ENCODE results near the gene ADORA2B.
"Not testable (repeated sequence)": the region's sequence is repeated elsewhere in the genome, so short reads cannot be mapped to it uniquely, and the experiment has no call there.

ADORA2B gene

DNA sequence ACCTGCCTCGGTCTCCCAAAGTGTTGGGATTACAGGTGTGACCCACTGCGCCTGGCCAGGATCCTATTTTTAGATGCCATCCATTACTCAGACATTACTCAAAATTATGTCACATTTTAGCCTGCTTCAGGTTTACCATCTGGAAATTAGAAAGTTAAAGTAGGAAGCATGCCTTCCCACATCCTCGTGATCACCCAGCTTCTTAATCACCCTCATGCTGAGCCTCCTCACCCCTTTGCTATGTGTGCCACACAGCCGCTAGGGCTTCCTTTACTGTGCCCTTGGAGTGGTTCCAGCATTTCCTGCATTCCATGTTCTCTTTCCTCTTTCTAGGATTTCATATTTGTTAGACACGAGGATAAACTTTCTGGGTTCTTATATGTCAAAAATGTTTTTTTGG is 9.3 kb downstream of the ADORA2B start:
- no peak for DNase-seq (ENCODE audit: low read depth in 2 of 2)

- DNase-seq (ENCODE audit: low read depth in 2 of 2), result no peak
These were observed 11.0 kb downstream of the ADORA2B start for GRCh38 chr17:15955793-15956541.

DNA sequence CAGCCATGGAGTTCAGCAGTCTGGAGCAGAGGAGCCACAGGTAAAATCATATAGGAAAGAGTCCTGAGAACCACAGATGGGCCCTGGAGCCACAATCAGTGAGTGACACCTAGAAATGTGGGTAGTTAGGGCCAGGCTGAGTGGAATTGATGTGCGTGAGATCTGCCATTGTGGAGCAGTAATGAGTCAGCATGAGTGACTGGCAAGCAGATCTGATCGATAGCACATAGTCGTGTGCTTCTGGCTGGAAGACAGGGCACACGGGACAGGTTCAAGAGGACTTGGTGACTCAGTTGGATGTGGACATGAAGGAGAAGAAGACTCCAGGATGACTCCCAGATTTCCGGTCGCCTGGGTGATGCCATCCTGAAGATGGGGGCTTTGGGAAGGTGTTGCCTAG is 12.3 kb downstream of the ADORA2B start:
- DNase-seq (ENCODE audit: low read depth in 2 of 2), result no peak

GRCh38 chr17:15957608-15958307 is 12.8 kb downstream of the ADORA2B start:
- no peak for DNase-seq (ENCODE audit: low read depth in 2 of 2)

GRCh38 chr17:15958484-15958854 is 13.5 kb downstream of the ADORA2B start:
- DNase-seq (ENCODE audit: low read depth in 2 of 2), result no peak

DNA sequence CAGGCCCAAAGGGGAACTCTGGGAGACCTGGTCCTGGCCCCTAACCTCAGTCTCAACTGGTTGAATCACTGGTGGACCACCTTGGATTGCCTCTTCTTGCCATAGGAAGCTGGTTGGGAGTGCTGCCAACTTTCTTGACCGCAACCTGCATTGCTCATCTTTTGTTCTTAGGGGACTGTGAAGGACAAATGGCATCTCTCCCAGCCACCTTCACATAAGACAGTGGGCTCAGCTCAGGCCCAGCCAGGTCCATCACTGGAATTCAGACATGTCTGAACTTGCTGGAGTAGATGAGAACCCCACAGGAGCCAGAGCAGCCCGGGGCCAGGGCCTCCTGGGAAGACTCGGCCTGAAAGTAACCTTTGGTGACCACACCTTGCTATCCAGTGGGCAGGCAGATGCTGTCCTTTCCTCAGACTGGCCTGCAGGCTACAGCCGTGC is 18.8 kb downstream of the ADORA2B start:
- DNase-seq (ENCODE audit: low read depth in 2 of 2), result no peak

DNA sequence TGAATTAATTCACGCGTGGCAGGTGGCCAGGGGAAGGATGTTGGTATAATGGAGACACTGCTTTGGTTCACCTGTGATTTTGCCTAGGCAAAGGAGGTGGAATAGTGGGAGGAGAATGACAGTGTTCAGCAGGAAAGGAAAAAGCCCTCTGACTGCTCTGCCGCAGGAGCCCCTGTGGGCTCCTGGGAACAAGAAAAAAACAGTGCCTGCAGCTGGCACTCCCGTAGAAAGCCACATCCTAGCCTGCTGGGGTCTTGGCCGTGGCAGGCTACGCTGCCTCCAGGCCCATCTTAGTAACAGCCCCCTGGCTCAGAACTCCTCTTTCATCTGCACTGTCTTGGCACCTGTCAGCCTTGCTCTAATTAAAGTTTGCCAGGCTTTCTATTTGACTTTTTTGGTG is 20.6 kb downstream of the ADORA2B start:
- DNase-seq (ENCODE audit: low read depth in 2 of 2), result no peak

GRCh38 chr17:15966183-15966878 is 21.4 kb downstream of the ADORA2B start:
- no peak for DNase-seq (ENCODE audit: low read depth in 2 of 2)

GRCh38 chr17:15966879-15967248 is 21.9 kb downstream of the ADORA2B start:
- no peak for DNase-seq (ENCODE audit: low read depth in 2 of 2)

DNA sequence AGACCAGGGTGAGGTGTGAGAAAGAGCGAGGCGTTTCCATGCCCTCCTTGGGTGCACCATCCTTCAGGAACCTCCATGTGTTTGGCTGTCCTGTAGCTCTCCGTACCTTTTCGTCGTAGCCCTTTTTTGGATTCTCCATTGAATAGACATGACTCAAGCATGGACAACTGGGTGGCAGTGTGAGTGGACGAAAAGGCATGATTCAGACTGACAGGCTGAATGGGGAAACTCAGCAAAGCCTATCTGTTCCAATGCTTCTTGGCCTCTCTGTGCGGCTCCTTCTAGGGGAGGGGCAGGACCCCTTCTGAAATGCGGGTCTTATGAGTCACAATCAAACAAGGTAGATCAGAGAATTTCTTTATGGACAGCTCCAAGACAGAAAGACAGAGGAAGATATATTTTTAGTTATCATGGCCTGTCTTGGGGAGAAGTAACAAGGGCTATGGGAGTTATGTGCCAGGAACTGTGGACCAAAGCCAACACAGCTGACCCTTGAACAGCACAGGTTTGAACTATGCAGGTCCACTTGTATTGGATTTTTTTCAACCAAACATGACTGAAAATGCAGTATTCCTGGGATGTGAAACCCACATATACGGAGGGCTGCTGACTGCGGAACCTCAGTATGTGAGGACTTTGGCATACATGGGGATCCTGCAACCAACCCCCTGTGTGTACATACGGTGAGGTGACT is 22.9 kb downstream of the ADORA2B start:
- no peak for DNase-seq (ENCODE audit: low read depth in 2 of 2)

DNA sequence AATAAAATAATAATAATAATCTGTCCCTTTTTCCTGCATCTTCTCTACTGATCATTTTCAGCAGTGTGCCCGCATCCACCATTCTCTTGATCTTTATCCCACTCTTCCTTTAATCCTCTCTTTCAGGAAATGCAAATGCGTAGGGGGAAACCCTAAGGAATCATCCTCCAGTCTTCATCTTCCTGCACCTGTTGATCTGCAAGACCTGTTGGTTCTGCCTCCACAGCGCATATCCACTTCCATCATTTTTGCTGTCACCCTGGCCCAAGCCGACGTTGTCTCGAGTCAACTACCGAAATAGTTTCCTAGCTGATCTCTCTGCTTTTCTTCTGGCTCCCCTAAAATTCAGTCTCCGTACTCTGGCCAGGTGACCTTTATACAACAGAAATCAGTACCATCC is 24.5 kb downstream of the ADORA2B start:
- DNase-seq (ENCODE audit: low read depth in 2 of 2), result no peak

DNA sequence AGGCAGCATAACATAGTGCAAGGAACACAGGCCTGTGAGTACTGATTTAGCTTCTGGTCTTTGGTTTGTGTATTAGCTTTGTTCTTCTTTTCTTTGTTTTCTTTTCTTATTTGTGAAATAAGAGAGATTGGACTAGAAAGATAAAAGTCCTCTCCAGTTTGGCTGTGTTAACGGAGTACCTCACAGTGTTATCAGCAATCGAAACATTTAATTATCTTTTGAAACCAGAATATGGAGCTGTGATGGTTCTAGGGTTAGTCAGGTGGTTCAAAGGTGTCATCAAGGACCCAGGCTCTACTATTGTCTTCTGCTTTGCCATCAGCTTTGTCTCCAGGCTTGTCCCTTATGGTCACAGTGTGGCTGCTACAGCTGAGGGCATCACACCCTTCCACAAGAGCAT is 25.6 kb downstream of the ADORA2B start:
- DNase-seq (ENCODE audit: low read depth in 2 of 2), result no peak

- DNase-seq (ENCODE audit: low read depth in 2 of 2), result no peak
These were observed 26.3 kb downstream of the ADORA2B start for GRCh38 chr17:15971098-15971678.

- DNase-seq (ENCODE audit: low read depth in 2 of 2), result no peak
These were observed 27.0 kb downstream of the ADORA2B start for GRCh38 chr17:15971882-15972281.

DNA sequence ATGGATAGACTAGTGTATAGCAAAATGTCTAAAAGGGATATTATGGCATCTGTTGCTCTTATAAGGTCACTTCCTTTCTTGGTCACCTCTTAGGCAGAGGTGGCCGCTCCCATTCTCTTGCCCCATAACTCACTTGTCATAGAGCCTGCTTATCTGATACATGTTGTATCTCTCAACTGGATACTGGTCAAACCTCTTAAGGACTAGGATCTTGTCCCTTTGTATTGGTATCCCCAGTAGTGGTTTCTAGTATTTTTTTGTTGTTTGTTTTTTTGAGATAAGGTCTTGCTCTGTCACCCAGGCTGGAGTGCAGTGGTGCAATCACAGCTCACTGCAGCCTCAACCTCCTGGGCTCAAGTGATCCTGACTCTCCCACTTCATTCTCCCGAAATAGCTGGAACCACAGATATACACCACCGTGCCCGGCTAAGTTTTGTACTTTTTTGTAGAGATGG is 27.6 kb downstream of the ADORA2B start:
- DNase-seq (ENCODE audit: low read depth in 2 of 2), result no peak

GRCh38 chr17:15973016-15973415 is 28.1 kb downstream of the ADORA2B start:
- no peak for DNase-seq (ENCODE audit: low read depth in 2 of 2)

DNA sequence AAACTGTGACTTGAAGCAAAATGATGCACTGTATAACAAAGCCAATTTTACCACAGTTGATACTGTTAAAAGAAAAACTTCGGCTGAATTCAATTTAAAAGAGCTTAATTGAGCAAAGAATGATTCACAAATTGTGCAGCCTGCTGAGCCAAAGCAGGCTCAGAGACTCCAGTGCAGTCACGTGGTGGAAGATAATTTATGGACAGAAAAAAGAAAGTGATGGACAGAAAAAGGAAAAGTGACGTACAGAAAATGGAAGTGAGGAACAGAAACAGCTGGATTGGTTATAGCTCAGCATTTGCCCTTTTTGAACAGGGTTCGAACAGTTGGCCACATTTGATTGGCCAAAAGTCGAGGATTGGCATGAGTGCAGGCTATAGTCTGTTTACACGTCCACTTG is 28.9 kb downstream of the ADORA2B start:
- DNase-seq (ENCODE audit: low read depth in 2 of 2), result no peak

- DNase-seq (ENCODE audit: low read depth in 2 of 2), result no peak
These were observed 33.0 kb downstream of the ADORA2B start for GRCh38 chr17:15977894-15978293.

- no peak for DNase-seq (ENCODE audit: low read depth in 2 of 2)
These were observed 33.7 kb downstream of the ADORA2B start for GRCh38 chr17:15978606-15979005.

DNA sequence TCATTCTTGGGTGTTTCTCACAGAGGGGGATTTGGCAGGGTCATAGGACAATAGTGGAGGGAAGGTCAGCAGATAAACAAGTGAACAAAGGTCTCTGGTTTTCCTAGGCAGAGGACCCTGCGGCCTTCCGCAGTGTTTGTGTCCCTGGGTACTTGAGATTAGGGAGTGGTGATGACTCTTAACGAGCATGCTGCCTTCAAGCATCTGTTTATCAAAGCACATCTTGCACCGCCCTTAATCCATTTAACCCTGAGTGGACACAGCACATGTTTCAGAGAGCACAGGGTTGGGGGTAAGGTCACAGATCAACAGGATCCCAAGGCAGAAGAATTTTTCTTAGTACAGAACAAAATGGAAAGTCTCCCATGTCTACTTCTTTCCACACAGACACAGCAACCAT is 34.1 kb downstream of the ADORA2B start:
- DNase-seq (ENCODE audit: low read depth in 2 of 2), result not testable (repeated sequence)

GRCh38 chr17:15981208-15981607 is 36.3 kb downstream of the ADORA2B start:
- no peak for DNase-seq (ENCODE audit: low read depth in 2 of 2)

Data from stimulated activated CD4-positive, alpha-beta T cell treated with anti-CD3 and anti-CD28 coated beads, Interleukin-1b, Interleukin-23, amount 100 ng/mL, for 4 hours (primary cell).